HL-60/S4 treated with retinoic acid at 250 ng/mL for 4 days and 3 days (cell line): ENCODE results near the gene UNC5CL.

ENCODE experiments used
- in situ Hi-C: fragments of 300-500 bp; cut with MboI; formaldehyde crosslinking; loops from 2 replicates; pipeline ENCODE4 v1.7.0; 2022; ENCODE audit warnings: low sequenced_read_pairs

The UNC5CL gene

DNA sequence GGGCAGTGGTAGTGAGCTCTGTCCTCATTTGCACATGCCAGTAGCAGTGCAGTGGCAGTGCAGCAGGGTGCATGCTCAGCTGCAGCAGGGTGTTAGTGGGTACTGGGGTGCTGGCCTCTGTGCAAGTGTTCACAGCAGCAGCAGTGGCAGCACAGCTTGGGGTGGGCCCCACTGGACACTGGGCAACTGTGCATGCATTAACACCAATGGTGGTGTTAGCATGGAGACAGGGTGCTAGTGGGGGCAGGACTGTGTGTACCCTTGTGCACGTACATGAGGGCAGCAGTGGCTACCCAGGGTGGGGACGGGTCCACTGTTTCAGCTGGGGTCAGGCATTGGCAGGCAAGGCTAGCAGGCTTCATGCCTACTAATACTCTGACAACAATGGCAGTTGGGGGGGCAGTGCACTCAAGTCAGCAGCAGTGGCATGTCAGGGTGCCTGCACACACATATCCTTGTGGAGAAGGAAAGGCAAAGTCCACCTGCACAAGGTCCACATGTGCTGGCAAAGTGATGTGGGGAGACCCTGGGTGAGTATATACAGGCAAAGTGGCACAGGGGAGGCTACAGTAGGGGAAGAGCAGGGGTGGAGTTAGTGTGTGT, 60.2 kb downstream of the UNC5CL start:
- in situ Hi-C loops, result no loop called here

DNA sequence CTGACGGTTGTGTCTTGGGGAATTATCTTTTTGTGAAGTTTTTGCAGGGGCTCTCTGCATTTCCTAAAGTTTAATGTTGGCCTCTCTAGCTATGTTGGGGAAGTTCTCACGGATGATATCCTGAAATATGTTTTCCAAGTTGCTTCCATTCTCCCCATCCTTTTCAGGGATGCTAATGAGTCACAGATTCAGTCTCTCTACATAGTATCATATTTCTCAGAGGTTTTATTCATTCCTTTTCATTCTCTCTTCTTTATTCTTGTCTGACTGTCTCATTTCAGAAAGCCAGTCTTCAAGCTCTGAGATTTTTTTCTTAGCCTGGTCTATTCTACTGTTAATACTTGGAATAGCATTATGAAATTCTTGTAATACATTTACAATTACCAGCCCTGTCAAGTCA, 61.3 kb downstream of the UNC5CL start:
- in situ Hi-C loops, result no loop called here

DNA sequence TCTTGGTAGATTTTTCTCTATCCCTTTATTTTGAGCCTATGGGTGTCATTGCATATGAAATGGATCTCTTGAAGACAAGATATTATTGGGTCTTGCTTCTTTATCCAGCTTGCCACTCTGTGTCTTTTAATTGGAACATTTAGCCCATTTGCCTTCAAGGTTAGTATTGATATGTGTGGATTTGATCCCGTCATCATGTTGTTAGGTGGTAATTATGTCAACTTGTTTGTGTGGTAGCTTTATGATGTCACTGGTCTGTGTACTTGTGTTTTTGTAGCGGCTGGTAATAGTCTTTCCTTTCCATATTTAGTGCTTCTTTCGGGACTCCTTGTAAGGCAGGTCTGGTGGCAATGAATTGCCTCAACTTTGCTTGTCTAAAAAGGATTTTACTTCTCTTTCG, 61.9 kb downstream of the UNC5CL start:
- in situ Hi-C loops, result no loop called here
